Activated naive CD4-positive, alpha-beta T cell treated with anti-CD3 and anti-CD28 coated beads for 36 hours (primary cell): ENCODE results near the gene UQCRC2. TPM values are rescaled to one million over a fixed set of nuclear protein-coding genes. Genes with fewer than 3 reads are reported as not detected.
"Not testable (repeated sequence)": the region's sequence is repeated elsewhere in the genome, so short reads cannot be mapped to it uniquely, and the experiment has no call there.

Source experiments
- CTCF ChIA-PET: fragments of 350-600 bp; sonication (Branson Sonifier 250); formaldehyde crosslinking; loops from one replicate; lab custom pipeline; 2021; ENCODE audit warnings: antibody characterized with exemption; lab: Charles Lee
- DNase-seq: peaks from one replicate; pipeline ENCODE4 v3.0.0-alpha.2; 2020
- H3K27ac Mint-ChIP-seq: one replicate; pipeline ENCODE4 v1.8.0; 2021; ENCODE audit warnings: mild to moderate bottlenecking, mixed read lengths
- H3K27me3 Mint-ChIP-seq: one replicate; pipeline ENCODE4 v1.8.0; 2021; ENCODE audit warnings: low read depth, mixed read lengths
- H3K36me3 Mint-ChIP-seq: one replicate; pipeline ENCODE4 v1.8.0; 2021; ENCODE audit warnings: low read depth, mixed read lengths
- H3K4me1 Mint-ChIP-seq: one replicate; pipeline ENCODE4 v1.8.0; 2021; ENCODE audit warnings: low read depth, mixed read lengths
- H3K4me3 Mint-ChIP-seq: one replicate; pipeline ENCODE4 v1.8.0; 2021; ENCODE audit warnings: mild to moderate bottlenecking, moderate library complexity, mixed read lengths
- H3K9me3 Mint-ChIP-seq: one replicate; pipeline ENCODE4 v1.8.0; 2021; ENCODE audit warnings: mixed read lengths
- intact Hi-C: fragments of 100-400 bp; cut with micrococcal nuclease; formaldehyde crosslinking; loops from one replicate; pipeline ENCODE4 v1.15.1; 2023
- total RNA-seq, 2 experiments: library from RNA; stranded (reverse); gene quantifications; one replicate each; pipeline ENCODE4 v1.2.3, GENCODE V29; 2021

The UQCRC2 gene
- total RNA-seq, 2 experiments from 2014 or later = 356 to 378 TPM

DNA sequence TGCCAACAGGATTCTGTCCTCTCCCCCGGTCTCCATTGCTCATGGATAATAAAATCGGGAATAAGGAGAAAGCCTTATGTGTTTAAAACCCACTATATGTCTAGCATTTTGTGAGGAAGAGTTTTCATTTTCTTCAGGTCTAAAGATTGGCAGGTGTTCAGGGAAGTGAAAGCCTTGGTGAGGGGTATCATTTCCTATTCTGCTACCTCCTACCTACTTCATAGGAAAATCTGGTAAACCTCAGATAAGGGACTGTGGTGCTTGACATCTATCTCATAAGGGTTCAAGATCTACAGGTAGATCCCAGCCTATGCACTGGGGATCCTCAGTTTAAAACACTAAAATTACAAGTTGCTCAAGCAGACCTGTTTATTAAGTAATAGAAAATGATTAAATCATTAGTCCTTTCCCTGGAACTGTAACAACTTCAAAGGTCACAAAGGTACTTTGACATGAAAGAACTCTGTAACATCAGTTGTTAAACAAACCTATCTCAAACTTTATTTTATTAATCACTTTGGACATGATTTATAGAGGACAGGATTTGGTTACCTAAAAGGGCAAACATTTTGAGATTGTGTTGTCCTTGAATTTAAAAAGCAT, 61.2 kb downstream of the UQCRC2 start:
- CTCF ChIA-PET = interaction anchor here (1.2 to 4.4 kb wide), 2 partner anchors 64 to 174 kb away, joined by 5 to 18 read pairs; no protein-coding TSS in a partner anchor
- no peak for DNase-seq
- no peaks in the 10 kb centered on the region for H3K36me3 Mint-ChIP-seq
- no peaks in the 10 kb centered on the region for H3K9me3 Mint-ChIP-seq
- H3K4me1 Mint-ChIP-seq = peaks cover 78% of the 10 kb centered on the region
- H3K4me3 Mint-ChIP-seq = no peak overlapping the region
- no peaks in the 10 kb centered on the region for H3K27me3 Mint-ChIP-seq
- H3K27ac Mint-ChIP-seq = no peak overlapping the region
- intact Hi-C loops = no loop called here

GRCh38 chr16:22016927-22017326, 63.8 kb downstream of the UQCRC2 start:
- CTCF ChIA-PET = interaction anchor here (0.7 to 4.4 kb wide), 7 partner anchors 10 to 284 kb away, joined by 3 to 18 read pairs (median 3); no protein-coding TSS in a partner anchor
- Mint-ChIP-seq H3K4me1 (peaks cover 63% of the 10 kb centered on the region), H3K27me3 (no peaks in the 10 kb centered on the region), H3K27ac (no peak overlapping the region), H3K4me3 (no peak overlapping the region), H3K36me3 (no peaks in the 10 kb centered on the region), H3K9me3 (no peaks in the 10 kb centered on the region)
- DNase-seq = no peak
- intact Hi-C loops = no loop called here

- H3K9me3 Mint-ChIP-seq = no peaks in the 10 kb centered on the region
- H3K36me3 Mint-ChIP-seq = no peaks in the 10 kb centered on the region
- DNase-seq = no peak
- no peak overlapping the region for H3K27ac Mint-ChIP-seq
- intact Hi-C loops = no loop called here
- H3K27me3 Mint-ChIP-seq = no peaks in the 10 kb centered on the region
- no peak overlapping the region for H3K4me3 Mint-ChIP-seq
- CTCF ChIA-PET = interaction anchor here (0.6 to 1.5 kb wide), 2 partner anchors 59 to 81 kb away, joined by 5 read pairs; no protein-coding TSS in a partner anchor
- H3K4me1 Mint-ChIP-seq = peaks cover 55% of the 10 kb centered on the region
These were observed 65.4 kb downstream of the UQCRC2 start for GRCh38 chr16:22018559-22018958.

GRCh38 chr16:22022151-22022550, 69.0 kb downstream of the UQCRC2 start:
- Mint-ChIP-seq H3K4me3 (no peak overlapping the region), H3K27ac (no peak overlapping the region), H3K4me1 (peaks cover 38% of the 10 kb centered on the region), H3K27me3 (no peaks in the 10 kb centered on the region), H3K9me3 (no peaks in the 10 kb centered on the region), H3K36me3 (peaks cover 1% of the 10 kb centered on the region)
- DNase-seq = no peak
- intact Hi-C loops = no loop called here
- CTCF ChIA-PET = no interaction called here

DNA sequence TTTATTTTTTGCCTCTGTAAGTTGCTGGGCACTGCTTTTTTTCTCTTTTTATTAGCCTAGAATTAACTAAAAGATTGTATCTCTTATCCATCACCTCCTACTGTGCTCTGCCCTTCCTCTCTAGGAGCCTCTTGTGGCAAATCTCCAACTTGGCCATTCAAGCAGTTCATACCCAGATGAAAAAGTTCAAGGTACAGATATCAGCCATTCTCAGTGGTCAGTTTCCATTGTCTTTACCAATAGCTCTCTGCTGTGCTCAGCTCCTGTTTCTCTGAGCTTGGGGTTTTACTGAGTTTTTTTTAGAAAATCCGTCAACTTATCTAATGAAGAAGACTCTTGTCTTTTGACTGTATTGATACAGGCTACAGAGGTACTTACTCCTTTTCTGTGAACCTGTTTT, 70.3 kb downstream of the UQCRC2 start:
- no peak for DNase-seq
- Mint-ChIP-seq H3K4me3 (no peak overlapping the region), H3K36me3 (peaks cover 1% of the 10 kb centered on the region), H3K9me3 (no peaks in the 10 kb centered on the region), H3K4me1 (peaks cover 36% of the 10 kb centered on the region), H3K27me3 (no peaks in the 10 kb centered on the region), H3K27ac (no peak overlapping the region)
- intact Hi-C loops = no loop called here
- CTCF ChIA-PET = no interaction called here

DNA sequence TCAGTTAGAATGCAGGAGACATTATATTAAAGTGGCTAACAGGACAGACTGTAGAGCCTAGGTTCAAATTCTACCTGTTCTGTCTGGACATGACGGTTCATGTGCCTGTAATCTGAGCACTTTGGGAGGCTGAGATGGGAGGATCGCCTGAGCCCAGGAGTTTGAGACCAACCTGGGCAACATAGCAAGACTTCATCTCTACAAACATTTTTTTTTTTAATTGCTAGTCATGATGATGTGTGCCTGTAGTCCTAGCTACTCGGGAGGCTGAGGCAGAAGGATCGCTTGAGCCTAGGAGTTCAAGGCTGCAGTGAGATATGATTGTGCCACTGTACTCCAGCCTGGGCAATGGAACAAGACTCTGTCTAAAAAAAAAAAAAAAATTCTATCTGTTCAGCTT, 71.6 kb downstream of the UQCRC2 start:
- H3K36me3 Mint-ChIP-seq, H3K9me3 Mint-ChIP-seq, intact Hi-C loops, H3K27ac Mint-ChIP-seq, H3K27me3 Mint-ChIP-seq, H3K4me3 Mint-ChIP-seq, DNase-seq: not testable (repeated sequence)
- CTCF ChIA-PET = interaction anchor here (0.6 kb wide), 1 partner anchor 23 kb away, joined by 5 read pairs; no protein-coding TSS in a partner anchor
- peaks cover 26% of the 10 kb centered on the region for H3K4me1 Mint-ChIP-seq

DNA sequence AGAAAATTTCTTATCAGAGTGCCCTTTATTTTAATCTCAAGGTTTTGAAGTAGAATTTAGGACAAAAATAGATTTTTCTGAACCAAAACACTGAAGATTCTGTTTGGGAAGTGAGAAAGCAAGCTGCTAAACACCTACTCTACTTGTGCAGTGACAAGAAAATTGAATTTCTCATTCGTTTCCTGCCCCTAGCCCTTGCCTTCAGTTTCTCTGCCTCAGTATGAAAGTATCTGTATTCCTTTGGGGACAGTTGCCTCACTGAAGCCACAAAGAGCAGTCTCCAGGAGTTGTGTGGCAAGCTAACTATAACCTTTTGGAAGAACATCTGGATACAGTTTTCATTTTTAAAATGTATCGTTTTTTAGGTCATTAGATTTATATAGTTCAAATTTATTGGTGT, 74.5 kb downstream of the UQCRC2 start:
- H3K4me3 Mint-ChIP-seq = no peak overlapping the region
- no peak for DNase-seq
- H3K27ac Mint-ChIP-seq = no peak overlapping the region

DNA sequence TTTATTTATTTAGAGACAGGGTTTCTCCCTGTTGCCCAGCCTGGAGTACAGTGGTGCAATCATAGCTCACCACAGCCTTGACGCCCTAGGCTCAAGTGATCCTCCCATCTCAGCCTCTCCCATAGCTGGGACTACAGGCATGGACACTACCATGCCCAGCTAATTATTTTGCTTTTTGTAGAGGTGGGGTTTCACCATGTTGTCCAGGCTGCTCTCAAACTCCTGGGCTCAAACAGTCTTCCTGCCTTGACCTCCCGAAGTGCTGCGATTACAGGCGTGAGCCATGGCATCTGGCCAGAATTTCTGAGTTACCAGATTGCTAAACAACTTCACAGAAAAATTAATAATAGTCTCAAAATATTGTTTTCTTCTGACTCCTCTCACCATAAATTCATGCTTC, 76.5 kb downstream of the UQCRC2 start:
- H3K4me3 Mint-ChIP-seq = no peak overlapping the region
- peaks cover 34% of the 10 kb centered on the region for H3K4me1 Mint-ChIP-seq
- H3K9me3 Mint-ChIP-seq = no peaks in the 10 kb centered on the region
- no peak overlapping the region for H3K27ac Mint-ChIP-seq
- peaks cover 15% of the 10 kb centered on the region for H3K36me3 Mint-ChIP-seq
- CTCF ChIA-PET = no interaction called here
- H3K27me3 Mint-ChIP-seq = no peaks in the 10 kb centered on the region
- DNase-seq = no peak
- intact Hi-C loops = no loop called here

More for the DNA sequence above, 74.5 kb downstream of the UQCRC2 start:
- intact Hi-C loops = no loop called here
- peaks cover 12% of the 10 kb centered on the region for H3K36me3 Mint-ChIP-seq
- H3K4me1 Mint-ChIP-seq = peaks cover 31% of the 10 kb centered on the region
- no peaks in the 10 kb centered on the region for H3K9me3 Mint-ChIP-seq
- CTCF ChIA-PET = no interaction called here
- H3K27me3 Mint-ChIP-seq = no peaks in the 10 kb centered on the region

DNA sequence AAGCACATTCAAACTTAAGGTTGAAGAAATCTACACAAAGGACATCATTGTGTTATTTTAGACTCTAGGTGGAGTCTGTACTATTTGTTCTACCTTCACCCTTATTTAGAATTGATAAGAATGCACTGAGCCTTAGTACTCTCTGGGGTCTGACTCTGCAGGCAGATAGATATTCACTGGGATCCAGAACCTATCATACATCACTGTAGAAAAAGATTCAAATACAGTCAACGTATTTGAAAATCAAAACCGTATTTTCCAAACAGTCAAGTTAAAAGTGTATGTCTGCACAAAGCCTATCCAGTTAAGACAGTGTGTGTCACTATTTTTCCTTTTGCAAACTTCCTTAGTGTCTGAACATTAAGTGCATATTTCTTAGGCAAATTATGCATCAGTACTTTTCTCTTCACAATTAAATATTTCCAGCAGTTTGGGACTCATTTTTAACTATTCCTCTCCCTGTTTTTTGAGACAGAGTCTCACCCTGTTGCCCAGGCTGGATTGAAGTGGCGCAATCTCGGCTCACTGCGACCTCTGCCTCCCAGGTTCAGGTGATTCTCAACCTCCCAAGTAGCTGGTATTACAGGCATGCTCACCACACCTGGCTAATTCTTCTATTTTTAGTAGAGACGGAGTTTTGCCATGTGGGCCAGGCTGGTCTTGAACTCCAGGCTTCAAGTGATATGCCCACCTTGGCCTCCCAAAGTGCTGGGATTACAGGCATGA, 77.1 kb downstream of the UQCRC2 start:
- CTCF ChIA-PET = interaction anchor here (1.1 to 1.5 kb wide), 2 partner anchors 31 to 48 kb away, joined by 3 to 7 read pairs; no protein-coding TSS in a partner anchor
- Mint-ChIP-seq H3K27ac (no peak overlapping the region), H3K4me3 (no peak overlapping the region), H3K27me3 (no peaks in the 10 kb centered on the region), H3K36me3 (peaks cover 15% of the 10 kb centered on the region), H3K4me1 (peaks cover 39% of the 10 kb centered on the region), H3K9me3 (no peaks in the 10 kb centered on the region)
- intact Hi-C loops = no loop called here
- no peak for DNase-seq

GRCh38 chr16:22031483-22032083, 78.4 kb downstream of the UQCRC2 start:
- no peak overlapping the region for H3K27ac Mint-ChIP-seq

More at GRCh38 chr16:22031483-22032083, 78.4 kb downstream of the UQCRC2 start:
- CTCF ChIA-PET = interaction anchor here (0.5 to 1.5 kb wide), 4 partner anchors 33 to 602 kb away, joined by 3 to 7 read pairs (median 4); no protein-coding TSS in a partner anchor
- no peaks in the 10 kb centered on the region for H3K27me3 Mint-ChIP-seq
- peaks cover 37% of the 10 kb centered on the region for H3K4me1 Mint-ChIP-seq
- intact Hi-C loops = no loop called here
- H3K36me3 Mint-ChIP-seq = peaks cover 13% of the 10 kb centered on the region
- no peak overlapping the region for H3K4me3 Mint-ChIP-seq
- H3K9me3 Mint-ChIP-seq = no peaks in the 10 kb centered on the region
- no peak for DNase-seq
